Activated T-cell treated with anti-CD3 and anti-CD28 coated beads, Interleukin-2, amount 50 U/mL, for 24 hours (primary cell): ENCODE results near the gene DAZAP1.
A peak's percentile ranks its signal among the peaks of the same experiment; 100 is the strongest.

Source experiments
- DNase-seq: peaks from one replicate; pipeline ENCODE4 v3.0.0-alpha.2; 2020
- H3K27ac Mint-ChIP-seq: 2 replicates; pipeline ENCODE4 v1.8.0; 2020; ENCODE audit warnings: mild to moderate bottlenecking, mixed read lengths
- H3K27me3 Mint-ChIP-seq: 2 replicates; pipeline ENCODE4 v1.8.0; 2020; ENCODE audit warnings: mixed read lengths
- H3K36me3 Mint-ChIP-seq: 2 replicates; pipeline ENCODE4 v1.8.0; 2020; ENCODE audit warnings: low read depth, mixed read lengths
- H3K4me1 Mint-ChIP-seq: 2 replicates; pipeline ENCODE4 v1.8.0; 2020; ENCODE audit warnings: low read depth, mixed read lengths
- H3K4me3 Mint-ChIP-seq: 2 replicates; pipeline ENCODE4 v1.8.0; 2020; ENCODE audit warnings: mild to moderate bottlenecking, moderate library complexity, mixed read lengths
- H3K9me3 Mint-ChIP-seq: 2 replicates; pipeline ENCODE4 v1.8.0; 2020; ENCODE audit warnings: mixed read lengths

DAZAP1 gene

DNA sequence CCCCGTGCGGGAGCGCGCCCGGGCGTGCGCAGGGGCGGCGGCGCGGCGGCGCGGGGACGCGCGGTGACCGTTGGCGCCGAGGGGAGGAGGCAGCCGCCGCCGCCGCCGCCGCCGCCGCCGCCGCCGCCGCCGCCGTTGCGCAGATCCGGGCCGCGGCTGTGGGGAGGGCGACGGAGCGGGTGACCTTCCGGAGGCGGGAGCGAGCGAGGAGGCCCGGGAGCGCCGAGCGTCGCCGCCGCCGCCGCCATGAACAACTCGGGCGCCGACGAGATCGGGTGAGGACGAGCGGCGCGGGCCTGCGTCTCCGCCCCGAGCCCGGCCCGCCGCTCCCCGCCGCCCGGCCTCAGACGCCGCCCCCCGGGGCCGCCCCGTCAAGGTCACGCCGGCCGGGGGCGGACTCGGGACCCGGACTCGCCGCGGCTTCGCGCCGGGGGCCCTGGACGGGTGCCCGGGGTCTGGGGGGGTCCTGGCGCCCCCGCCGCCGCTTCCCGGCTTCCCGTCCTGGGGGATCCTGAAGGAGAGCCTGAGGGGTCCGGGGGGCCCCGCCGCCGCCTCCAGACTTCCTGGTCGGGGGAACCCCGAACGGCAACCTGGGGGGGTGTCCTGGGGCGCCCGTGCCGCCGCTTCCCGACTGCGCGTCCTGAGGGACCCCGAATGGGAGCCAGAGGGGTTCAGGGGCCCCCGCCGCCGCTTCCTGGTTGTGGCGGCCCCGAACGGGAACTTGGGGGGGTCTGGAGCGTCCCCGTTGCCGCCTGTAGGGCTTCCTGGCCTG lies at the start of gene DAZAP1:
TSS of gene DAZAP1 (plus strand) at position 59 of the 772 bp plus-strand sequence. CDS start at position 247, 188 bp downstream.
- Mint-ChIP-seq H3K4me1 (peaks cover 49% of the 10 kb centered on the region), H3K27me3 (peaks cover 2% of the 10 kb centered on the region)

DNA sequence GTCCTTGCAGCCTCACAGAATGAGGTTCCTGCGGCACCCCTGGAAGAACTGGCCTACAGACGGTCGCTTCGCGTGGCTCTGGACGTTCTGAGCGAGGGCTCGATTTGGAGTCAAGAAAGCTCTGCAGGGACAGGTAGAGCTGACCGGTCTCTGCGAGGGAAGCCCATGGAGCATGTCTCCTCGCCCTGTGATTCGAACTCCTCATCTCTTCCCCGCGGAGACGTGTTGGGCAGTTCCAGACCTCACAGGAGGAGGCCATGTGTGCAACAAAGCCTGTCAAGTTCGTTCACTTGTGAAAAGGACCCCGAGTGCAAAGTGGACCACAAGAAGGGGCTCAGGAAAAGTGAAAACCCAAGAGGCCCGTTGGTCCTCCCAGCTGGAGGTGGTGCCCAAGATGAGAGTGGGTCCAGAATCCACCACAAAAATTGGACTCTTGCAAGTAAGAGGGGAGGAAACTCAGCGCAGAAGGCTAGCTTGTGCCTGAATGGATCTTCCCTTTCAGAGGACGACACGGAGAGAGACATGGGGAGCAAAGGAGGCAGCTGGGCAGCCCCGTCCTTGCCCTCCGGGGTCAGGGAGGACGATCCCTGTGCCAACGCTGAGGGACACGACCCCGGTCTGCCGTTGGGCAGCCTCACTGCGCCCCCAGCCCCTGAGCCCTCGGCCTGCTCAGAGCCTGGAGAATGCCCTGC lies 47.1 kb upstream of the DAZAP1 start:
- H3K36me3 Mint-ChIP-seq, result peaks cover 94% of the 10 kb centered on the region
- H3K27ac Mint-ChIP-seq, result no peak overlapping the region
- no peaks in the 10 kb centered on the region for H3K27me3 Mint-ChIP-seq
- H3K4me3 Mint-ChIP-seq, result no peak overlapping the region
- DNase-seq, result no peak
- peaks cover 46% of the 10 kb centered on the region for H3K4me1 Mint-ChIP-seq
- H3K9me3 Mint-ChIP-seq, result no peaks in the 10 kb centered on the region

More for the DNA sequence above, at the start of gene DAZAP1:
- peaks cover 41% of the 10 kb centered on the region for H3K36me3 Mint-ChIP-seq
- H3K9me3 Mint-ChIP-seq, result no peaks in the 10 kb centered on the region
- peak; percentile 73 for DNase-seq
- H3K27ac Mint-ChIP-seq, result peak within 1 kb of the TSS; percentile 97
- peak within 1 kb of the TSS; percentile 96 for H3K4me3 Mint-ChIP-seq

DNA sequence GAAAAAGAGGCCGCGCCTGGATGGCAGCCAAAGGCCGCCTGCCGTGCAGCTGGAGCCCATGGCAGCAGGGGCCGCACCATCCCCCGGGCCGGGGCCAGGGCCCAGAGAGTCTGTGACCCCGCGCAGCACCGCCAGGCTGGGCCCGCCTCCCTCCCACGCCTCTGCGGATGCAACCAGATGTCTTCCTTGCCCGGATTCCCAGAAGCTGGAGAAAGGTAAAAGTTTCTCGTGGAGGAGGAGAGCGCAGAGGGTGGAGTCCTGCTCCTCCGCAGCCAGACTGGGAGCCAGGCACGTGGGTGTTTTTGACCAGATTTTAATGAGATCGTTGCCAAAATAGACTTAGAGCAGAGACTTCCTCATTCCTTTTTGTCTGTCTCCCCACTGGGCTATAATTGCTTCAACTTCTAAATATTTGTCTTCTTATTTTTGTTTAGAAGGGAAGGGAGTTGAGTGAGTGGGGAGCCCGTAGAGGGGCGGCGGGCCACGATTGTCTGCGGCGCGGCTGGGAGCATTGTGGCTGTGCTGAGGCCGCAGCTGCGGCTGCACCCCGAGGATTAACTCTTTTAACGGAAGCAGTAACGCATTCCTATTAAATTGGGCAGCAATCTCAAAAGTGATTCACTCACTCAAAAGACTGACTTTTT lies 46.4 kb upstream of the DAZAP1 start:
- Mint-ChIP-seq H3K27ac (no peak overlapping the region), H3K36me3 (peaks cover 93% of the 10 kb centered on the region), H3K4me3 (no peak overlapping the region), H3K27me3 (no peaks in the 10 kb centered on the region), H3K9me3 (no peaks in the 10 kb centered on the region), H3K4me1 (peaks cover 41% of the 10 kb centered on the region)
- DNase-seq, result no peak

DNA sequence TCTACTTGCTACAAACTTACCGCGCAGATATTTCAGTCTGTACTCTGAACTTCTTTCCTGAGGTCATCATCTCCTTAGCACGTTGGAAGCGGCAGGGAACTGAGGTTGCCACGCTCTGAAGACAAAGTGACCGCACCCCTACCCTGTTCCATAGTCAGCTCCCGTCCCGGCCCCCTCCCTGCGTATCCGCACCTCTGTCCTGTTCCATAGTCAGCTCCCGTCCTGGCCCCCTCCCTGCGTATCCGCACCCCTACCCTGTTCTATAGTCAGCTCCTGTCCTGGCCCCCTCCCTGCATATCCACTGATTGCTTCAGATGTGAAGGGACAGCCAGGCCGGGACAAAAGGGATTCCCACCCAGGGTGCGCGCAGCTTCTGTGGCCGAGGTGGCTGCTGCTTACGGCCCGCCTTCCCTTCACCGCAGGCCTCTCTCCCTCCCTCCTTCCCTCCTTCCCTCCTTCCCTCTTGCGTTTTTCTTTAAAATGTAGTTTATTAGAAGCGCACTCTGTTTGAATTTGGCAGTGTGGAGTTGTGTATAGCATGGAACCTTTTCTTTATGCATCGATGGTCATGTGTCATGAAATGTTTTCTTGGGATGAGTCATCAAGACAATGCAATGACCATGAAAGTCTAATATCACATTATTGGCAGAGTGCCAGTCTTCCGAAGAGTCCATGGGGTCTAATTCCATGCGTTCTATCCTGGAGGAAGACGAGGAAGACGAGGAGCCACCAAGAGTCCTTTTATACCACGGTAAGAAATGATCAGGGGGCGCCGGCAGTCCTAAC lies 45.6 kb upstream of the DAZAP1 start:
- H3K4me1 Mint-ChIP-seq, result peaks cover 36% of the 10 kb centered on the region
- H3K36me3 Mint-ChIP-seq, result peaks cover 95% of the 10 kb centered on the region
- no peak for DNase-seq
- no peaks in the 10 kb centered on the region for H3K27me3 Mint-ChIP-seq
- H3K9me3 Mint-ChIP-seq, result no peaks in the 10 kb centered on the region
- no peak overlapping the region for H3K4me3 Mint-ChIP-seq
- no peak overlapping the region for H3K27ac Mint-ChIP-seq

DNA sequence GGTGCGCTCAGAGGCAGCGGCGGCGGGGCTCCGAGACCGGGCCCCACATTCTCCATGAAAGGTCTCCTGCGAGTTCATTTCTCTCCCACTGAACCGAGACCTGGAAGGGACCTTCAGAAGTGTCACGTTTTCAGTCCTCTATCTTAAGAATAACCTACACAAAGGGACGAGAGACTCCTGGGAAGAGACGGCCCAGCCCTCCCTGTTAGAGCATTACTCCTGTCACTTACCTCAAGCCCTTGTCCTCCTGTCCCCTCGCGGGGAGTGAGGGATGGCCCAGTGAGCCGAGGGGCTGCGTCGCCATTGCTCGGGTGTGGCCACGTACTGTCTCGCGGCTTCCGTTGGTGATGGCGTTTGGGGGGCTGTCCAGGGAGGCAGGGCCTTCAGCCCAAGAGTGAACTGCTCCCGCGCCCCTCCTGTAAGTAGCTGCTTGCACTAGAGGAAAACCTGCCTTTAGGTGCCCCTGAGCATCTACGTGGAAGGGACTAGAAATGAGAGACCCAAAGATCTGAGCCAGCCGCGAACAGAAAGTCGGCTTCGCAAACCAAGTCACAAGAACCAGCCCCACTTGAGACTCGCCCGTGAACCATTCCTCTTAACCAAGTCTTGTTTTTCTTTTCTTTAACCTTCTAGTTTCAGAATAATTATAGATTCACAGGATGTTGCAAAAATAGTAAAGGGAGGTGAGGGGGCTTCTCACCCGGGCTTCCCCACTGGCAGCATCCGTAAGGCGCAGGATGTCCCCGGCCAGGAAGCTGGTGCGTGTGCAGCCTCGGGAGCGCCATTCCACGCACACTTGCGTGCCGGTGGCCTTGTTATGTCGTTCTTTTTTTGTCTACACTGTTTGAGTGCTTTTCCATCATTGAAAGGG lies 44.8 kb upstream of the DAZAP1 start:
- DNase-seq, result no peak
- Mint-ChIP-seq H3K4me1 (peaks cover 32% of the 10 kb centered on the region), H3K27ac (peak overlapping the region; percentile 76)

DNA sequence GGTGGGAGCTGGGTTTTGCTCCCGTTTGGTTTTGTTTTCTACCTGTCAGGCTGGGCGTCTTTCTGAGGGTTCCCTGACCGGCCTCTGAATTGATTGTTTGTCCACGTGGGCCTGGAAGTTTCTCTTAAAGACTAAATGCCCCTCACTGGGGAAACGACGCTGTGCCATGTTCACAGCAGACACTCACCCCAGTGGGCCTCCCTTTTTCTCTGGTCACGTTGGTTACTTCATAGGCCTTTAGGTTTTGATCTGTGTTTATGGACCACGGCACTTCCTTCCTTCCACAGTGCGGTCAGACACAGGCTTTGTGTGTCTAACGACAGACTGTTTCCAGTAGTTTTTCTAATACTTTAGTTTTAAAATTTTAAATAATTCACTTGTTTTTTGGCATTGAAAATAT lies 43.8 kb upstream of the DAZAP1 start:
- H3K36me3 Mint-ChIP-seq, result peaks cover 94% of the 10 kb centered on the region
- DNase-seq, result no peak
- H3K4me3 Mint-ChIP-seq, result peak overlapping the region; percentile 31
- peak overlapping the region; percentile 76 for H3K27ac Mint-ChIP-seq
- H3K4me1 Mint-ChIP-seq, result peaks cover 32% of the 10 kb centered on the region
- no peaks in the 10 kb centered on the region for H3K9me3 Mint-ChIP-seq
- H3K27me3 Mint-ChIP-seq, result no peaks in the 10 kb centered on the region

More for the DNA sequence above, 44.8 kb upstream of the DAZAP1 start:
- peak overlapping the region; percentile 31 for H3K4me3 Mint-ChIP-seq
- peaks cover 94% of the 10 kb centered on the region for H3K36me3 Mint-ChIP-seq
- H3K27me3 Mint-ChIP-seq, result no peaks in the 10 kb centered on the region
- no peaks in the 10 kb centered on the region for H3K9me3 Mint-ChIP-seq

DNA sequence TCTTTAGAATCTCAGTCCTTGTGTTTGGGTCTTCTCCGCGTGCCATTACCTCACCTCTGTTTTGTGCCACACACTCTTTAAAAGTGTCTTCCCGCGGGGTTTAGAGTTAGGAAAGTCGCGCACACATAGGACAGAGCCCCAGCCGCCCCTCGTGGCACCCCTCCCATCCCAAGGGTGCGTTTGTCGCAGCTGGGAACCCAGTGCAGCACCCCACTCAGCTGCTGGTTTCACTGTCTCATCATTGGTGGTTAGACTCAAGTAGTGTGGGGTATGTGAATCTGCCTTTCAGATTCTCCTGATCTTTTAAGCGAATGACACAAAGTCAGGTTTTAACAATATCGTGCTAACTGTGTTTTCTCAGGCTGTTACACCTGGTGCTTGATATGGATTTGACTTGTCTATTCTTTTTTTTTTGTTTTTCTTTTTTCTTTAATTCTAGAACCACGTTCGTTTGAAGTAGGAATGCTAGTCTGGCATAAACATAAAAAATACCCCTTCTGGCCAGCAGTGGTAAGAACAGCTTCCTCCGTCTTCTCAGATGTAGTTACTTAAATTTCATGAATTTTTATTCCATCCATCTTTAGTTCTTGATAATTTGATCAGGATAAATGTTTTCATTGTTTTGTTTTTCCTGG lies 43.2 kb upstream of the DAZAP1 start:
- DNase-seq, result no peak
- Mint-ChIP-seq H3K27ac (peak overlapping the region; percentile 57), H3K9me3 (no peaks in the 10 kb centered on the region), H3K4me3 (peak overlapping the region; percentile 59), H3K4me1 (peaks cover 32% of the 10 kb centered on the region), H3K36me3 (peaks cover 91% of the 10 kb centered on the region), H3K27me3 (no peaks in the 10 kb centered on the region)

DNA sequence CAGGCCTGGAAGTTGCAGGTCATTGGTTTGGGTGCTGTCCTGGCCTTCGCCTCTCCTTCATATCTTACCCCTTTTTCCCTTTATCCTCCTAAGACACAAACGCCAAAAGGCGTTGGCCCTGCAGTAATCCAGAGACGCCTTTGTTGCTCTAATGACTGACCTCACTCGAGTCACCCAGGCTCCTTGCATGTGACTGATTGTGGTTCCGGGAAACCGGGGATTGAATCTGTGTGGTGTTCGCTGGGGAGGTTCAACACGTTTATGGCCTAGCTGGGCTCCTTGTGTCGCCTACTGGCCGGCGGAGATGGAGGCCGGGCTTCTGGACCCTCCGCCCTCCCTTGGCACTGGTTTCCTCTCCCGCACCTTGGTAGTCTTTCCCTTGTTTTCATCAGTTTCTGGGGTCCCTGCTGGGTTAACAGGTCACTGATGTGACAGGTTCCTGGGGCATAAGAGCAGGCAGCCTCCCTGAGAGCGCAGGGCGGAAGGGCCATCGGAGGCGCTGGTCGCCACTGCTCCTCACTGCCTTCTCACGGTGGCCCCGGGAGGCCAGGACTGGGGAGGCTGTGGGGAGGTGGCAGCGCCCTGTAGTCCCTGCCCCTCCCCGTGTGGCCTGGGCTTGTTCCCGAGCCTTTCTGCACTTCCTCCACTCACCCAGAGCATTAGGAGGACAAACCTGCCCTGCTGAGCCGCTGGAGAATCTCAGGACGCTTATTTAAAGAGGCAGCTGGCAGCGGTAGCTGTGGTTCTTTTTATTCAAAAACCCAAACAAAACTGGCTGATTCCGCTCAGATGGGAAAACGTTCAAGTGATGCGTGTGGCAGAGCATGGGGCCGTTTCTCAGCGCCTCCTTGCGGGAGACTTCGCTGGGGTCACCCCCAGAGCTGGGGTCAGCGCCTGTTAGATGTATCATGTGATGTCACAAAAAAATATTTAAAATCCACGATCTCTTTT lies 41.8 kb upstream of the DAZAP1 start:
- Mint-ChIP-seq H3K4me3 (no peak overlapping the region), H3K9me3 (no peaks in the 10 kb centered on the region), H3K27me3 (no peaks in the 10 kb centered on the region), H3K27ac (no peak overlapping the region), H3K4me1 (peaks cover 32% of the 10 kb centered on the region), H3K36me3 (peaks cover 85% of the 10 kb centered on the region)
- DNase-seq, result no peak

DNA sequence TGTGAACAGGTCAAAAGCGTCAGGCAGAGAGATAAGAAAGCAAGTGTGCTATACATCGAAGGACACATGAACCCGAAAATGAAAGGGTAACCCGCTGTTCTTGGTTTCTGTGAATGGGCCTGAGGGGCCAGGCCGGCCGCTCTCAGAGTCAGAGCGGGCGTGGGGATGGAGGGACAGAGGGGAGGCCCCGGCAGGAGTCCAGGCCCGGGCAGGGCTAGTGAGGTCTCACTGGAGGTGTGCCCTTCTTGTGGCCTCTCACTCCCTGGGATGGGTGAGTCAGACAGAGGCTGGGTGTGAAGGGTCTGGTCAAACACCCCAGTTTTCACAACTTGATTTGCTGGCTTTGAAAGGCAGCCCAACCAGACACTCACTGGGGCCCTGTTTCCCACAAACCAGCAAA lies 41.1 kb upstream of the DAZAP1 start:
- Mint-ChIP-seq H3K27me3 (no peaks in the 10 kb centered on the region), H3K4me3 (no peak overlapping the region), H3K4me1 (peaks cover 32% of the 10 kb centered on the region), H3K27ac (no peak overlapping the region), H3K9me3 (no peaks in the 10 kb centered on the region), H3K36me3 (peaks cover 85% of the 10 kb centered on the region)
- DNase-seq, result no peak

DNA sequence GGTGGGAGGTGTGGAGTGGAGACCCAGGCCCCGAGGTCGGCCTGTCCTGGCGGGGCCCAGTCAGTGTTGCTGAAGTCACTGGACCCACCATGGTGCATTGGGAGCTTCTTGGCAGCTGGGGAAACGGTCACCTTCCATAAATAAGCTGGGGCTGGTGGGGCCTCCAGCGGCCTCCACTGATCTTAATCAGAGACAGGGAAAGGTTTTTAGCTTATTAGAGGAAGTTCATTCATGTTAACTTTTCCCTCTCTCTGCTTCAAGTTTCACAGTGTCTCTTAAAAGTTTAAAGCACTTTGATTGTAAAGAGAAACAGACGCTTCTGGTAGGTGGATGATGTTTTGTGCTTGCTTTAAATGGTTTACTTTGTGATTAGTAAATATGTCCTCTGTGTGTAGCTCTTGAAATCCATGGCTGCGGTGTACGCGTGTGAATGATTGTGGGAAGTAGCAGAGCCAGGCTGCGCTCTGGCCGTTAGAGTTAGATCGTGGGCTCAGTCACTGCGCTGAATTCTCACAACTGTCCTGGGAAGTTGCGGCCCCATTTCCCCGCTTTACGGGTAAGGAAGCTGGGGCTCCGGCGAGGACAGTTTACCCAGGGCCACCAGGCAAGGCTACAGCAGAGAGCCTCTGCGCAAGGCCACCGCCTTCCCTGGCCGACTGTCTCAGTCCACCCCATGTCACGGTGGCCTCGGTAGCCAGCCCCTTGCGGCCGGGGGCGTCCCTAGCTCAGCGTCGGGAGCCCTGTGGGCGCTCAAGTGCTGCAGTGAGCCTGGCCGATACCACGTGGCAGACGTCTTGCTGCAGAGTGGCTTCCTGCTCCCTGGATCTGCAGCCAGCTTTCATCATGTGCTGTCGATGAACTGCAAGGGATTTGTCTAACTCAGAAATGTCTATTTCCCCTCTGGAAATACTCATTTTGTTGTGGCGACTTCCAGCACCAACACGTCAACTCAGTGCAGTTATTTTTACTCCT lies 40.2 kb upstream of the DAZAP1 start:
- no peaks in the 10 kb centered on the region for H3K27me3 Mint-ChIP-seq

DNA sequence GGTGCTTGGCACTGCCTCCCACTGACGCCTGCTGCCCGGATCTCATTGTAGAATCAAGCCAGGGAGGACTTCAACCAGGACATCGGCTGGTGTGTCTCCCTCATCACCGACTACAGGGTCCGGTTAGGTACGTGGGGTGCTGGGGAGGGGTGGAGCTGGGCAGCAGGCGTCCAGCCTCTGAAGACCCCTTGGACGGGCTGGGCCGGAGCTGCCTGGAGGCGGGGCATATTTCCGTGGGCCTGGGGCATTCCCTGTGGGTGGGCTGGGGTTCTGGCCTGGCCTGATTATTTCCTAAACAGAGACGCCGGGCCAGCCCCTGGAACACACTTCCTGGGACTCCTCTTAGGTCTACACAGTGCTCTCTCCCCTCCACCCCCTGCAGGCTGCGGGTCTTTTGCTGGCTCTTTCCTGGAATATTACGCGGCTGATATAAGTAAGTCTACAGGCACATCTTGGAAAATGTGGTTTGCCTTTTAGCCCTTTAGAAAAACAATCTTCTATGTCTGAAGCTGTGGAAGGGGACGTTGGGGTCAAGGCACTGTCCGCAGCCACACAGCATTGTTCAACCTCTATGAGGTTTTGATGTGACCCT lies 38.1 kb upstream of the DAZAP1 start:
- H3K4me3 Mint-ChIP-seq, result no peak overlapping the region
- H3K9me3 Mint-ChIP-seq, result no peaks in the 10 kb centered on the region
- no peak overlapping the region for H3K27ac Mint-ChIP-seq
- H3K4me1 Mint-ChIP-seq, result peaks cover 7% of the 10 kb centered on the region
- no peaks in the 10 kb centered on the region for H3K27me3 Mint-ChIP-seq
- DNase-seq, result no peak
- peaks cover 79% of the 10 kb centered on the region for H3K36me3 Mint-ChIP-seq

More for the DNA sequence above, 40.2 kb upstream of the DAZAP1 start:
- peak overlapping the region; percentile 24 for H3K27ac Mint-ChIP-seq
- H3K36me3 Mint-ChIP-seq, result peaks cover 84% of the 10 kb centered on the region
- H3K4me3 Mint-ChIP-seq, result no peak overlapping the region
- no peaks in the 10 kb centered on the region for H3K9me3 Mint-ChIP-seq
- H3K4me1 Mint-ChIP-seq, result peaks cover 26% of the 10 kb centered on the region
- DNase-seq, result no peak
